ENCODE data around the gene TALDO1.

Gene TALDO1

GRCh38 chr11:799641-800316 is 52.5 kb downstream of the TALDO1 start:
- DNase-seq (ENCODE audit: low spot score), result no peak

- no peak for DNase-seq (ENCODE audit: low spot score)
Observed at GRCh38 chr11:800473-800872, 53.2 kb downstream of the TALDO1 start.

- no peak for DNase-seq (ENCODE audit: low spot score)
Observed at GRCh38 chr11:801097-801780, 54.0 kb downstream of the TALDO1 start.

GRCh38 chr11:802018-802617 is 54.9 kb downstream of the TALDO1 start:
- DNase-seq (ENCODE audit: low spot score), result no peak

- no peak for DNase-seq (ENCODE audit: low spot score)
Observed at GRCh38 chr11:802693-803466, 55.6 kb downstream of the TALDO1 start.

- DNase-seq (ENCODE audit: low spot score), result no peak
Observed at GRCh38 chr11:803467-803742, 56.1 kb downstream of the TALDO1 start.

- no peak for DNase-seq (ENCODE audit: low spot score)
Observed at GRCh38 chr11:803770-804598, 56.7 kb downstream of the TALDO1 start.

- no peak for DNase-seq (ENCODE audit: low spot score)
Observed at GRCh38 chr11:804599-804964, 57.3 kb downstream of the TALDO1 start.

GRCh38 chr11:808427-809286 is 61.4 kb downstream of the TALDO1 start:
- DNase-seq (ENCODE audit: low spot score), result peak; percentile 32

GRCh38 chr11:809287-810039 is 62.2 kb downstream of the TALDO1 start, which contains the start of gene RPLP2:
RPLP2 (plus strand) TSS chr11:809967; CDS start chr11:810235, 268 bp downstream.
- DNase-seq (ENCODE audit: low spot score), result peak; percentile 96

- DNase-seq (ENCODE audit: low spot score), result no peak
Observed at GRCh38 chr11:810040-810567, 62.8 kb downstream of the TALDO1 start.

GRCh38 chr11:811446-812245 is 64.4 kb downstream of the TALDO1 start:
- no peak for DNase-seq (ENCODE audit: low spot score)

GRCh38 chr11:812390-812789 is 65.1 kb downstream of the TALDO1 start:
- DNase-seq (ENCODE audit: low spot score), result no peak

- DNase-seq (ENCODE audit: low spot score), result no peak
Observed at GRCh38 chr11:813072-813455, 65.8 kb downstream of the TALDO1 start.

- DNase-seq (ENCODE audit: low spot score), result no peak
Observed at GRCh38 chr11:813456-814096, 66.3 kb downstream of the TALDO1 start.
